HK-2 (cell line): ENCODE data around the gene STX12.

Source experiments
- DNase-seq: peaks from one replicate; pipeline ENCODE4 v3.0.0-alpha.2; 2018; ENCODE audit not compliant: unreplicated experiment

STX12 gene

GRCh38 chr1:27772932-27773825, at the start of gene STX12:
STX12 (plus strand) TSS chr1:27773219; CDS start chr1:27773308, 89 bp downstream.
- peak; percentile 98 for DNase-seq

GRCh38 chr1:27724961-27725373, 48.1 kb upstream of the STX12 start:
- peak; percentile 36 for DNase-seq

GRCh38 chr1:27725374-27726172, 47.4 kb upstream of the STX12 start, which contains the start of gene FAM76A:
FAM76A (plus strand) TSS chr1:27725961; CDS start chr1:27726081, 120 bp downstream.
- peak; percentile 100 for DNase-seq

GRCh38 chr1:27726173-27727044, 46.6 kb upstream of the STX12 start:
- peak; percentile 63 for DNase-seq

GRCh38 chr1:27727126-27727525, 45.9 kb upstream of the STX12 start:
- DNase-seq = no peak

GRCh38 chr1:27736252-27736651, 36.8 kb upstream of the STX12 start:
- DNase-seq = no peak

- DNase-seq = no peak
Observed at GRCh38 chr1:27741121-27741520, 31.9 kb upstream of the STX12 start.

- DNase-seq = no peak
Observed at GRCh38 chr1:27744556-27744955, 28.5 kb upstream of the STX12 start.

- DNase-seq = no peak
Observed at GRCh38 chr1:27745466-27745865, 27.6 kb upstream of the STX12 start.

GRCh38 chr1:27752360-27752759, 20.7 kb upstream of the STX12 start:
- DNase-seq = no peak

- no peak for DNase-seq
Observed at GRCh38 chr1:27755286-27755685, 17.7 kb upstream of the STX12 start.

GRCh38 chr1:27755865-27756264, 17.2 kb upstream of the STX12 start:
- DNase-seq = no peak

- no peak for DNase-seq
Observed at GRCh38 chr1:27759236-27759635, 13.8 kb upstream of the STX12 start.

- no peak for DNase-seq
Observed at GRCh38 chr1:27760426-27760825, 12.6 kb upstream of the STX12 start.

GRCh38 chr1:27762033-27762432, 11.0 kb upstream of the STX12 start:
- DNase-seq = no peak

GRCh38 chr1:27763358-27763757, 9.7 kb upstream of the STX12 start:
- no peak for DNase-seq

- DNase-seq = no peak
Observed at GRCh38 chr1:27770293-27770830, 2.7 kb upstream of the STX12 start.

GRCh38 chr1:27772036-27772931, 735 bp upstream of the STX12 start:
- no peak for DNase-seq

- DNase-seq = no peak
Observed at GRCh38 chr1:27773826-27774445, 917 bp downstream of the STX12 start.

- no peak for DNase-seq
Observed at GRCh38 chr1:27774654-27775053, 1.6 kb downstream of the STX12 start.
